ENCODE results near the gene OR10P1.
"Not testable (repeated sequence)": the region's sequence is repeated elsewhere in the genome, so short reads cannot be mapped to it uniquely, and the experiment has no call there.

Gene OR10P1

DNA sequence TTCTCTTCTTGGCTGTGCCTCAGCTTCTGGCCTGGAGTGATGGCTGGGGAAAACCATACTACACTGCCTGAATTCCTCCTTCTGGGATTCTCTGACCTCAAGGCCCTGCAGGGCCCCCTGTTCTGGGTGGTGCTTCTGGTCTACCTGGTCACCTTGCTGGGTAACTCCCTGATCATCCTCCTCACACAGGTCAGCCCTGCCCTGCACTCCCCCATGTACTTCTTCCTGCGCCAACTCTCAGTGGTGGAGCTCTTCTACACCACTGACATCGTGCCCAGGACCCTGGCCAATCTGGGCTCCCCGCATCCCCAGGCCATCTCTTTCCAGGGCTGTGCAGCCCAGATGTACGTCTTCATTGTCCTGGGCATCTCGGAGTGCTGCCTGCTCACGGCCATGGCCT is at the start of gene OR10P1:
Gene OR10P1, plus strand, starts transcription at position 40 of the 400 bp plus-strand sequence. Its CDS starts 0 bp downstream, at position 40.
- TF ChIP-seq, protein P1, sequence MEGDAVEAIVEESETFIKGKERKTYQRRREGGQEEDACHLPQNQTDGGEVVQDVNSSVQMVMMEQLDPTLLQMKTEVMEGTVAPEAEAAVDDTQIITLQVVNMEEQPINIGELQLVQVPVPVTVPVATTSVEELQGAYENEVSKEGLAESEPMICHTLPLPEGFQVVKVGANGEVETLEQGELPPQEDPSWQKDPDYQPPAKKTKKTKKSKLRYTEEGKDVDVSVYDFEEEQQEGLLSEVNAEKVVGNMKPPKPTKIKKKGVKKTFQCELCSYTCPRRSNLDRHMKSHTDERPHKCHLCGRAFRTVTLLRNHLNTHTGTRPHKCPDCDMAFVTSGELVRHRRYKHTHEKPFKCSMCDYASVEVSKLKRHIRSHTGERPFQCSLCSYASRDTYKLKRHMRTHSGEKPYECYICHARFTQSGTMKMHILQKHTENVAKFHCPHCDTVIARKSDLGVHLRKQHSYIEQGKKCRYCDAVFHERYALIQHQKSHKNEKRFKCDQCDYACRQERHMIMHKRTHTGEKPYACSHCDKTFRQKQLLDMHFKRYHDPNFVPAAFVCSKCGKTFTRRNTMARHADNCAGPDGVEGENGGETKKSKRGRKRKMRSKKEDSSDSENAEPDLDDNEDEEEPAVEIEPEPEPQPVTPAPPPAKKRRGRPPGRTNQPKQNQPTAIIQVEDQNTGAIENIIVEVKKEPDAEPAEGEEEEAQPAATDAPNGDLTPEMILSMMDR (IDR thresholded peaks at IDR 0.05; ENCODE audit: low read depth, low read length, missing control alignments) = no peak
- no peak for DNase-seq (ENCODE audit: low read depth)
- H3K4me3 ChIP-seq (ENCODE audit: low read depth, low read length) = no peak within 1 kb of the TSS

GRCh38 chr12:55590152-55590551 is 46.5 kb upstream of the OR10P1 start:
- not testable (repeated sequence) for DNase-seq (ENCODE audit: low read depth)

GRCh38 chr12:55607821-55608594 is 28.7 kb upstream of the OR10P1 start:
- TF ChIP-seq, protein P1 (IDR thresholded peaks at IDR 0.05; ENCODE audit: low read depth, low read length, missing control alignments) = no peak
- no peak overlapping the region for H3K4me3 ChIP-seq (ENCODE audit: low read depth, low read length)
- no peak for DNase-seq (ENCODE audit: low read depth)

More at GRCh38 chr12:55590152-55590551, 46.5 kb upstream of the OR10P1 start:
- not testable (repeated sequence) for H3K4me3 ChIP-seq (ENCODE audit: low read depth, low read length)

GRCh38 chr12:55610598-55610997 is 26.1 kb upstream of the OR10P1 start:
- DNase-seq (ENCODE audit: low read depth) = no peak
- H3K4me3 ChIP-seq (ENCODE audit: low read depth, low read length) = no peak overlapping the region
- TF ChIP-seq, protein P1 (IDR thresholded peaks at IDR 0.05; ENCODE audit: low read depth, low read length, missing control alignments) = no peak

- TF ChIP-seq, protein P1 (IDR thresholded peaks at IDR 0.05; ENCODE audit: low read depth, low read length, missing control alignments) = no peak
- no peak overlapping the region for H3K4me3 ChIP-seq (ENCODE audit: low read depth, low read length)
- no peak for DNase-seq (ENCODE audit: low read depth)
Observed at GRCh38 chr12:55612646-55613045, 24.0 kb upstream of the OR10P1 start.

GRCh38 chr12:55614764-55615163 is 21.9 kb upstream of the OR10P1 start:
- TF ChIP-seq, protein P1 (IDR thresholded peaks at IDR 0.05; ENCODE audit: low read depth, low read length, missing control alignments) = no peak
- no peak for DNase-seq (ENCODE audit: low read depth)
- H3K4me3 ChIP-seq (ENCODE audit: low read depth, low read length) = no peak overlapping the region

GRCh38 chr12:55619354-55620138 is 17.1 kb upstream of the OR10P1 start:
- no peak overlapping the region for H3K4me3 ChIP-seq (ENCODE audit: low read depth, low read length)
- peak; percentile 65 for DNase-seq (ENCODE audit: low read depth)
- TF ChIP-seq, protein P1 (IDR thresholded peaks at IDR 0.05; ENCODE audit: low read depth, low read length, missing control alignments) = peak; percentile 54

Data from GM12864 (cell line).